GM18873 (cell line): ENCODE results near the gene PSMB11.

Experiments used
- ATAC-seq: cut with Tn5 transposase; IDR thresholded peaks from one replicate; pipeline ENCODE4 v1.9.1; 2021; ENCODE audit warnings: mild to moderate bottlenecking, moderate library complexity, moderate number of reproducible peaks; ENCODE audit not compliant: unreplicated experiment, low FRiP score

Gene PSMB11

DNA sequence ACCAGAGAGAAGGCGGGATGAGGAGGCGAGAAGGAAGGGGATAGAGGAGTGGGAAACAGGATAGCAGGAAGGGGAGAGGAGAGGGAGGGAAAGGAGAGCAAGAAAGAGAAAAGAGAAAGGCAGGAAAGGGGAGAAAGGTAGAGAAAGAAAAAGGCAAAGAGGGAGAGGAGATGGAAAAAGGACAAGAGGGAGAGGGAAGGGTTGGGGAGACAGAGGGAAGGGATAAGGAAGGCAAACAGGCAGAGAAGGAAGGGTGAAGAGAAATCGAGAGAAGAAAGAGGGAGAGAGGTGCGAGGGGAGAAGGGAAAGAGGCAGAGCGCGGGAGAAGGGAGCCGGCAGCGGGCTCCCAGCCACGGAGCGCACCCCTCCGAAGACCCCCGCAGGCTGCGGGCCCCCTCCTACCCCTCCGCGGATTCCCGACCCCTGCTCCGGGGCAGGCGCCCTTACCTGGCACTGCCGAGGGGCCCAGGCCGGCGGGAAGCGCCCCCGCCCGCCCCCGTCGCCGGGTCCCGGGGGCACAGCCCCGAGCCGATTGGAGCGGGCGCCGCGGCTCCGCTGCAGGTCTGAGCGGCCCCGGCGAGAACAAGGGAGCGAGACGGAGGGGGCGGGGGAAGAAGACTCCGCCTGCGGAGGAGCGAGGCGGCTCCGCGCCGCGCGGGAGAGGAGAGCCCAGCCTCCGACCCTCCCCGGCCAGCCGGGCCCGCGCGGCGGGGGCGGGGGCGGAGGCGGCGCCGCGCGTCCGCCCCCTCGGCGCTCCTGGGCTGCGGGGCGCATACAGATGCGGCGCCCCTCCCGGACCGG lies 15.1 kb downstream of the PSMB11 start, which contains the start of gene CDH24:
Gene CDH24, minus strand, starts transcription at position 565 of the 801 bp plus-strand sequence. CDS start 1,787 bp downstream, outside the sequence.
- ATAC-seq, result no peak

DNA sequence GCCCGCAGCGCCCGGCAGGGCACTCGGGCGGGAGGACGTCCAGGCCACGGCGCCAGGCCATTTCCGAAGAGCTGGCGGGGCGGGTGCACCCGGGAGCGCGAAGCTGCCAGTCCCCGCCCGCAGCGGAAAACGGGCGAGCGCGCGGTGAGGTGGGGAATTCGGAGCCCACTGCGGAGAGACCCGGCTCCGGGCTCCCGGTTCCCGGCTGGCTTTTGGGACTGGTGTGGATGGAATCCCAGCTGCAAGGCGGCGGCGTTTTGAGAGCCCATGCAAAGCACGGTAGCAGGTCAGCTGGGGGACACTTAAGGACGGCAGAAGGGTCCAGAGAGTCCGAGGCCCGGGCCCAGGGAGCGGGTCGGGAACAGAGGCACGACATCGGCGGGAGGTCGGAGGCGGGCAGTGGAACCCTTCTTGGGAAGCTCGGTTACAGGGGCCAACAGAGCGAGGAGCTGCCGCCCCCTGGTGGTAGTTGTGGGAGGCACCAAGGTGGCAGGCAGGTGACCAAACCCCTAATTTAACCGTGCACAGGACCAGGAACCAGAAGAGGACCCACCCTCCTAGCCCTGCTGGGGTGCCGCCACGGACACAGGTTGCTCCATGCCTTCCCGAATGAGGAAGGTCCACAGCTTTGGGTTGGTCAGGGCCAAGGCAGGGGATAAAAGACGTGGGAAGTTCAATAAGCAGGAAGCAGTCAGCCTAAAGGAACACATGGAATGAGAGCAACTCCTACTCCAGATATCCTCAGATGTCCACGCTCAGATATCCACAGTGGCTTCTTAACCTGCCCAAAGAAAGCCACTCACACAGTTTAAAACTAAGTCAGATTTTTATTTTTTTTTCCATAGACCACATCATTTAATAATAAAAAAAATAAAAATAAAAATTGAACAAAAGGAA lies 16.0 kb downstream of the PSMB11 start:
- peak; percentile 52 for ATAC-seq

DNA sequence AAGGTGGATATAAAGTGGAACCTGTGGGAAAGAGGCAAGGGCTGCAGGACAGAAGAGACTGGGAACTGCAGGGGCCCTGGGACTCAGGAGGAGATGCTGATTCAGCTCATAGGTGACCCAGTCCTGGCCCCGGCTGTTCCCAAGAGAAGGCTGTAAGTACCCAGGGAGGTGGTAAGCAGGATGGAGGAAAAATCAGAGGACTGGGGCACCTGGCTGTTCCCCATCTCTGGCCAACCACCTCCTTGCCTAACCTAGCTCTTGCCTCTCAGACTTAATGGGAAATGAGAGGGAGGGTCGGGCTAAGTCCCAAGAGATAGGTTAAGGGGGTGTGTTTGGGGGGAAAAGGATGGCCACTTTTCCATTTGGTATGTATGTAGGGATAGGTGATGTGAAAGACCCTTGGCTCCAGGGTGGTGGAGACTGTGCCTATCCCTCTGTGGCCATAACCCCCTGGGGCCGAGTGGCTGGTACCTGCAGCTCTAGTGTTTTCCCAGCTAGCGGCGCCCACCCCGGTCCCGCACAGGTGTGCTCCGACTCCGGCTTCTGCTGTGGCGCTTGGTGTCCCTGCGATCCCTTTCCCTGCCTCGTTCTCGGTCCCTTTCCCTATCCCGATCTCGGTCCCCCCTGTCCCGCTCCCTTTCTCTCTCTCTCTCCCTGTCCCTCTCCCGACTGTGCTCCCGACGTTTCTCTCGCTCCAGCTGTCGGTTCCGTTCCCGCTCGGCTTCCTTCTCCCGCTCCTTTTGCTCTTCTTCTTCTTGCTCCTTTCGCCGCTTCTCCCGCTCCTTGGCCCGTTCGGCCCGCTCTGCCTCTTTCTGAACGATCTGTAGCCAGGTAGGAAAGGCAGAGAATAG lies 16.9 kb downstream of the PSMB11 start:
- ATAC-seq, result no peak

DNA sequence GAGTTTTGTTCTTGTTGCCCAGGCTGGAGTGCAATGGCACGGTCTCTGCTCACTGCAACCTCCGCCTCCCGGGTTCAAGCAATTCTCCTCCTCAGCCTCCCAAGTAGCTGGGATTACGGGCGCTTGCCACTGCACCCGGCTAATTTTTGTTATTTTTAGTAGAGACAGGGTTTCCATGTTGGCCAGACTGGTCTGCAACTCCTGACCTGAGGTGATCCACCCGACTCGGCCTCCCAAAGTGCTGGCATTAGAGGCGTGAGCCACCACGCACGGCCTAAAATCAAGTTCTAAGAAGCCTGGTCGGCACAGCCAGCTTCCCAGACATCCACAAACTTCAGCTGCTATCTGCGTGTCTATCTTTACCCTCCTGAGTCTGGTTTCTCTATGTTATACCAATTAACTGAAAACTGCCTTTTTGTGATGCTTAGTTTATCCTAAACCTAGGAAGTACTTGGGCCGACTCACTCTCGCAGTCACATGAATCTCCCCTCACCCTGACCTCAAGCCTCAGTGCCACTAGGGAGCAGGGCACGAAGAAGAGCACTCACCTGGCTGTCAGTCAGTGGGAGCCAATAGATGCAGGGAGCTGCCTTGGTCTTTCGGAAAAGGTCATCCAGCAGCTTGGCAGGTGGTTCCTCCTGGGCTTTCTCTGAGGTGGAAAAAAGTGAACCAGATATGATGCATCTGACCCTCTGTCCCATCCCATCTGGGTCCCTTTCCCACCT lies 18.7 kb downstream of the PSMB11 start:
- ATAC-seq, result no peak

- no peak for ATAC-seq
Measured at GRCh38 chr14:23062002-23062401, 20.0 kb downstream of the PSMB11 start.

- no peak for ATAC-seq
Measured at GRCh38 chr14:23063601-23064000, 21.6 kb downstream of the PSMB11 start.

GRCh38 chr14:23066368-23066767 lies 24.4 kb downstream of the PSMB11 start:
- ATAC-seq, result no peak

- ATAC-seq, result no peak
Measured at GRCh38 chr14:23066855-23067744, 25.1 kb downstream of the PSMB11 start.

GRCh38 chr14:23067847-23068788 lies 26.1 kb downstream of the PSMB11 start:
- no peak for ATAC-seq

GRCh38 chr14:23068789-23069412 lies 26.9 kb downstream of the PSMB11 start:
- no peak for ATAC-seq

DNA sequence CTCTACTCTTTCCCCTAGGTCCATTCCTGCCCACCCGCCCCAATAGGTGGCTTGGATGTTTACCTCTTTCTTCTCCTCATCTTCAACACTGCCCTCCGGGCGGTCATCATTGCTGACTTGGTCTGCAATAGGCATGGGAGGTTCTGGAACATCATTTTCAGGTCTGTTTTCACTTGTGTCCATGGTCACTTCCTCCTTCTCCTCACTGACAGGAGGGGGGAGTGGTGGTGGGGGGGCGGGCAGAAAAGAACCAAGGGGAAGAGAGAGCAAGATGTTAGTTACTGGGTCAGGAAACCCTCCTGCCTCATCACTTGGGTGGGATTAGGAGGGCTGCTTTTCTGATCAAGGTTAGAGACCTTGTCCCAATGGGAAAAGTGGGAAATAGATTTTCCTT lies 27.4 kb downstream of the PSMB11 start:
- no peak for ATAC-seq

DNA sequence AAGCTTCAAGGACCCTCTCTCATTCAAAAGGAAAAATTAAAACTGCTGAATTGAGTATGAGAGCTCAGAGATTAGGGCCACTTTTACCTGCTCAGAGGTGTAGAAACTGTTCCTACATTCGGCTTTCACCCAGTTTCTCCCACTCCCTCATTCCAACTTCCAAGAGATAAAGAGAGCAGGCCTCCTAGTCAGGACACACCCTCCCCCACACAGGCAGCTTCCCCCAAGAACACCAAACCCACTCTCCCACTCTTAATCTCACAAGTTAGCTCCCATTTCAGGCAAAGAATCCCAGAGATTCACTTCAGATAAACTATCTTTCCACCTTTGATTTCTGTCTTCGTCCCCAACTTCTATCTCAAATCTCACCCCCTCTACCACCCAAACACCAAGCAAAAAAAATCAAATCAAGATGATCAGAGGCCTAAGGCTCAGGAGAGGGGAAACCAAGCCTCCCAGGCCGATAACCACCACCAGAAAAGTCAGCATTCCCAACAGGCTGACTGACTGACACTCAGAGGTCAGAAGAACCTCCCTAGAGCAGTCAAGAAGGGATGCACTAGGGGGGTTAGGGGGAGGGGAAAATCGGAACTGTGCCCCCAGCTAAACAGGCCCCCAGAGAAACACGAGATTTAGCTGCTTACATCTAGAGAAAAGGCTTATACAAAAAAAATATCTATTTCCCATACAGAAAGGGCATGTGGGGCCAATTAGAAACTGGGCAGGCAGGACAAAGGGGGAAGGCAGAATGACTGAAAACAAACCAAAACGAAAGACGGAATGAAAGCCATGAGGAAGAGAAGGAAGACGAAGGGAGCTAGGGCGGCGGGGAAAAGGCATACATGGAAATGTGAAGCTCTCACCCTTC lies 28.5 kb downstream of the PSMB11 start:
- no peak for ATAC-seq

- no peak for ATAC-seq
Measured at GRCh38 chr14:23071244-23071920, 29.4 kb downstream of the PSMB11 start.

GRCh38 chr14:23071921-23072539 lies 30.0 kb downstream of the PSMB11 start:
- ATAC-seq, result no peak

- no peak for ATAC-seq
Measured at GRCh38 chr14:23074906-23075305, 32.9 kb downstream of the PSMB11 start.
